ENCODE measurements around the gene FLRT2. TPM values are rescaled to one million over a fixed set of nuclear protein-coding genes. Genes with fewer than 3 reads are reported as not detected.

Gene FLRT2
- total and polyA plus RNA-seq, 2 of the 4 experiments (the other 2 are of a cell fraction), result 10.2 to 13.1 TPM

DNA sequence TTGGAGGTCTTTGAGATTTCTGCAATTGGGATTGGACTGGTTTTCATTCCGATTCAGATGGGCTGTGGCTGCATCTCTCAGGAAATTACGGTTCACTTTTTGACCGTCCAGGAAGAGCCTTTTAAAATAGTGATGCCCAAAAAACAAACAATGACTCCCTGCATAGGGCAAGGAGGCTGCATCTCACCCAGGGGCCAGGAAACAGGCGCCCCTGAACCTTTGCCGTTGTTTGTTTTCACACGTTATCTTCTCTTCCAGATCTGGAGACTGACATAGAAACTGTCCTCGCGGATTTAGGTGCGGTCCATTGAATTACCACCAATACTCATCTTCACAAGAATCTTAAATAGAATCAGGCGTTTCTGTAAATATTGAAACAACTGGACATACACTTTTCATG, 66.0 kb downstream of the FLRT2 start:
- Histone ChIP-seq H2AFZ (replicated peaks; ENCODE audit: low read length, poor library complexity) (no peak overlapping the region), H2BK20ac (ENCODE audit: low read depth, low read length) (no peak overlapping the region), H3K27ac (ENCODE audit: insufficient read depth, low read length) (no peak overlapping the region), H3K27me3 (ENCODE audit: control insufficient read depth, insufficient read depth, low read length) (no peaks in the 10 kb centered on the region), H4K20me1 (ENCODE audit: insufficient read depth, low read length) (no peaks in the 10 kb centered on the region), H3K4ac (ENCODE audit: low read depth, low read length) (no peak overlapping the region), H3K14ac (replicated peaks; ENCODE audit: low read depth, low read length) (no peak overlapping the region), H3K4me1 (ENCODE audit: control insufficient read depth, insufficient read depth, low read length) (no peaks in the 10 kb centered on the region), H3K9ac (ENCODE audit: low read depth, low read length) (no peak overlapping the region), H2BK5ac (ENCODE audit: low read depth, low read length, poor library complexity, severe bottlenecking) (no peak overlapping the region), H3K36me3 (ENCODE audit: control insufficient read depth, insufficient read depth, low read length) (no peaks in the 10 kb centered on the region; the same call in 1 of the 2 replicates), H2BK120ac (ENCODE audit: low read depth, low read length) (no peak overlapping the region), H3K79me1 (ENCODE audit: low read depth in 1 of 2, low read length in 2 of 2) (0 out of 4 replicates have a peak, but pooled peaks cover 0 to 5% of the 10 kb centered on the region in 2 experiments), H3K4me3 (ENCODE audit: insufficient read depth, low read depth, low read length) (no peak overlapping the region), H4K5ac (ENCODE audit: low read depth, low read length) (no peak overlapping the region), H4K8ac (ENCODE audit: low read depth in 2 of 2, low read length in 2 of 2) (no peak overlapping the region), H3K4me2 (ENCODE audit: low read depth, low read length) (no peak overlapping the region), H2AK5ac (ENCODE audit: low read depth, low read length) (no peak overlapping the region), H3K18ac (ENCODE audit: low read depth, low read length) (no peak overlapping the region), H3K9me1 (ENCODE audit: insufficient read depth, low read length) (no peaks in the 10 kb centered on the region; the same call in 1 of the 2 replicates), H2BK15ac (ENCODE audit: low read depth, low read length) (no peak overlapping the region), H3K23ac (ENCODE audit: low read depth, low read length) (no peak overlapping the region), H2AK9ac (replicated peaks; ENCODE audit: low read depth, low read length, poor library complexity) (no peak overlapping the region), H4K91ac (ENCODE audit: insufficient read depth, low read depth, low read length) (no peak overlapping the region), H3K56ac (ENCODE audit: extremely low read depth, insufficient read depth, low read length) (no peak overlapping the region), H3K9me3 (ENCODE audit: control insufficient read depth, insufficient read depth, low read length) (no peaks in the 10 kb centered on the region)
- ATAC-seq (ENCODE audit: low read depth) (no peak), DNase-seq (no peak)
- POLR2A ChIA-PET (ENCODE audit: unreplicated experiment), result no interaction called here
- in situ Hi-C loops (cut with MboI; ENCODE audit: low sequenced_read_pairs) (no loop called here), intact Hi-C loops (cut with micrococcal nuclease) (no loop called here), dilution Hi-C loops (cut with HindIII; ENCODE audit: low sequenced_read_pairs, unreplicated experiment) (no loop called here)
- 87% methylated on average over 2 of the region's 10 CpGs; no CpG with 5 or more reads in 1 of the 2 experiments for WGBS, 2 experiments (ENCODE audit: extremely low coverage in 2 of 2, insufficient read length in 1 of 2)
- CTCF ChIA-PET, result interaction anchor here (0.6 to 1.8 kb wide), 2 partner anchors 9 to 16 kb away, joined by 3 to 8 read pairs; no protein-coding TSS in a partner anchor
- no TSS peak for BruUV-seq (replicated peaks)
- no peak for TF ChIP-seq MXI1 (IDR thresholded peaks at IDR 0.05; ENCODE audit: borderline replicate concordance, low read depth, low read length)
- no peak for TF ChIP-seq CHD1 (IDR thresholded peaks at IDR 0.05; ENCODE audit: low read depth, low read length)
